Vagina (tissue), 2 donors: ENCODE measurements around the gene TMEM62. TPM values are rescaled to one million over a fixed set of nuclear protein-coding genes. Genes with fewer than 3 reads are reported as not detected.
"Not testable (repeated sequence)": the region's sequence is repeated elsewhere in the genome, so short reads cannot be mapped to it uniquely, and the experiment has no call there.

Experiments used
- DNase-seq, 2 donors: peaks; one replicate each; pipeline ENCODE4 v3.0.0-alpha.2; 2017; ENCODE audit errors: extremely low spot score in 2 of 2
- H3K27ac ChIP-seq: fragments of 200-600 bp; sonication (generic); one replicate; pipeline ENCODE4 v1.5.1; 2019
- H3K27me3 ChIP-seq: fragments of 200-600 bp; sonication (generic); one replicate; pipeline ENCODE4 v1.5.1; 2019
- H3K36me3 ChIP-seq, 2 donors: fragments of 200-600 bp; sonication (generic); one replicate each; pipeline ENCODE4 v1.5.1; 2017 to 2019
- H3K4me1 ChIP-seq: fragments of 200-600 bp; sonication (generic); one replicate; pipeline ENCODE4 v1.5.1; 2019
- H3K4me3 ChIP-seq, 2 donors: fragments of 200-600 bp; sonication (generic); 1 replicate in 1 of 2; 2 replicates in 1 of 2; pipeline ENCODE4 v1.5.1; 2016 to 2019
- H3K9me3 ChIP-seq: fragments of 200-600 bp; sonication (generic); one replicate; pipeline ENCODE4 v1.5.1; 2019
- POLR2A ChIP-seq, 2 donors: fragments of 450-650 bp; IDR thresholded peaks; one replicate each; pipeline ENCODE4 v1.6.1; 2017; ENCODE audit warnings: antibody characterized with exemption in 2 of 2, mild to moderate bottlenecking in 2 of 2, moderate library complexity in 2 of 2
- POLR2AphosphoS5 ChIP-seq, 2 donors: sonication (generic); formaldehyde crosslinking; IDR thresholded peaks; one replicate each; pipeline ENCODE4 v1.9.0; 2017; ENCODE audit warnings: antibody characterized with exemption in 2 of 2, mild to moderate bottlenecking in 2 of 2, low read depth in 1 of 2; ENCODE audit not compliant: insufficient read depth in 1 of 2
- intact Hi-C: fragments of 100-400 bp; cut with DNase I; formaldehyde crosslinking; loops from one replicate; pipeline ENCODE4 v1.15.1; 2023
- total RNA-seq: library from RNA; depleted of rRNA; stranded (reverse); fragments of >200 nt; gene quantifications from one replicate; pipeline ENCODE4 v1.2.3, GENCODE V29; 2016
- TF ChIP-seq, protein P1 (sequence below), 3 experiments: fragments of 450-650 bp in 2 of 3; fragments of 200-600 bp in 1 of 3; sonication (generic) in 1 of 3; IDR thresholded peaks; one replicate each; pipeline ENCODE4 v1.5.1; 2017 to 2019; ENCODE audit warnings: antibody characterized with exemption in 3 of 3, mild to moderate bottlenecking in 2 of 3, moderate library complexity in 2 of 3

The TMEM62 gene
- total RNA-seq, 1 donor from 2014 or later, result 86.9 TPM

DNA sequence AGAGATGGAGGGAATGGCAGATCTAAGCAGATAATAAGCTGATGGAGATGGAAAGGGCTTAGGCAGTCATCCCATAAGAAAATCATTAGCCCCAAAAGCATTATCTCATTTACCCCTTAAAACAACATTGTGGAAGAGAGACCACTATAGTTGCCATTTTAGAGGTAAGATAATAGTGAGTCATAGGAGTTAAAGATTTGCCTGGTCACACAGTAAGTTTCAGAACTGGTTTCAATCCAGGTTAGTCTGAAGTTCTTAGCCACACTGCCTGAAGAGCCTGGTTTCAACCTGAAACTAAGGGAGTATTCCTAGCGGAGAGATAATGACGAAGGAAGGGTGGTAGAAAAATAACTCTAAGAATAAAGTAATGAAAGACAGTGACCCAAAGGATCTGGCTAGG lies 14.6 kb upstream of the TMEM62 start:
- peaks cover 7% of the 10 kb centered on the region for H3K4me1 ChIP-seq
- H3K27ac ChIP-seq, result no peak overlapping the region
- no peaks in the 10 kb centered on the region for H3K36me3 ChIP-seq
- TF ChIP-seq POLR2AphosphoS5 (IDR thresholded peaks at IDR 0.05; ENCODE audit: insufficient read depth in 1 of 2, low read depth in 1 of 2), result no peak
- no peak for TF ChIP-seq POLR2A (IDR thresholded peaks at IDR 0.05)
- TF ChIP-seq, protein P1, sequence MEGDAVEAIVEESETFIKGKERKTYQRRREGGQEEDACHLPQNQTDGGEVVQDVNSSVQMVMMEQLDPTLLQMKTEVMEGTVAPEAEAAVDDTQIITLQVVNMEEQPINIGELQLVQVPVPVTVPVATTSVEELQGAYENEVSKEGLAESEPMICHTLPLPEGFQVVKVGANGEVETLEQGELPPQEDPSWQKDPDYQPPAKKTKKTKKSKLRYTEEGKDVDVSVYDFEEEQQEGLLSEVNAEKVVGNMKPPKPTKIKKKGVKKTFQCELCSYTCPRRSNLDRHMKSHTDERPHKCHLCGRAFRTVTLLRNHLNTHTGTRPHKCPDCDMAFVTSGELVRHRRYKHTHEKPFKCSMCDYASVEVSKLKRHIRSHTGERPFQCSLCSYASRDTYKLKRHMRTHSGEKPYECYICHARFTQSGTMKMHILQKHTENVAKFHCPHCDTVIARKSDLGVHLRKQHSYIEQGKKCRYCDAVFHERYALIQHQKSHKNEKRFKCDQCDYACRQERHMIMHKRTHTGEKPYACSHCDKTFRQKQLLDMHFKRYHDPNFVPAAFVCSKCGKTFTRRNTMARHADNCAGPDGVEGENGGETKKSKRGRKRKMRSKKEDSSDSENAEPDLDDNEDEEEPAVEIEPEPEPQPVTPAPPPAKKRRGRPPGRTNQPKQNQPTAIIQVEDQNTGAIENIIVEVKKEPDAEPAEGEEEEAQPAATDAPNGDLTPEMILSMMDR (IDR thresholded peaks at IDR 0.05), result no peak
- intact Hi-C loops, result no loop called here
- H3K27me3 ChIP-seq, result no peaks in the 10 kb centered on the region
- H3K9me3 ChIP-seq, result no peaks in the 10 kb centered on the region
- no peak overlapping the region for H3K4me3 ChIP-seq
- DNase-seq, result no peak

DNA sequence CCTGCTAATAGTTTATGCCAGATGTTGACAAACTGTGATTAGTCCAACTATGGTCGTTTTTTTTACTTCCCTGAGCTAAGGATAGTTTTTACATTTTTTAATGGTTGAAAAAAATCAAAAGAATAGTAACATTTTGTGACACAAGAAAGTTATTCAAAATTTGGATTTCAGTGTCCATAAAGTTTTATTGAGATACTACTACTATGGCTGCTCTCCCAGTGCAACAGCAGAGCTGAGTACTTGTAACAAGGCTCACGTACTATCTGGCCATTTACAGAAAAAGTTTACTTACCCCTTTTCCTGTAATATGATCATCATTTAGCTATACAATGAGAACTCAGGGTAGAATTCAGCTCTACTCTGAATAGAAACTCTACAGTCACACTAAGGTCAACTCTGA lies 11.5 kb upstream of the TMEM62 start:
- no peak overlapping the region for H3K27ac ChIP-seq
- no peak overlapping the region for H3K4me3 ChIP-seq
- TF ChIP-seq POLR2AphosphoS5 (IDR thresholded peaks at IDR 0.05; ENCODE audit: insufficient read depth in 1 of 2, low read depth in 1 of 2) (no peak), POLR2A (IDR thresholded peaks at IDR 0.05) (no peak)
- TF ChIP-seq, protein P1 (IDR thresholded peaks at IDR 0.05), result no peak
- no peaks in the 10 kb centered on the region for H3K36me3 ChIP-seq
- H3K9me3 ChIP-seq, result no peaks in the 10 kb centered on the region
- DNase-seq, result no peak
- no peaks in the 10 kb centered on the region for H3K27me3 ChIP-seq
- peaks cover 7% of the 10 kb centered on the region for H3K4me1 ChIP-seq
- intact Hi-C loops, result no loop called here

DNA sequence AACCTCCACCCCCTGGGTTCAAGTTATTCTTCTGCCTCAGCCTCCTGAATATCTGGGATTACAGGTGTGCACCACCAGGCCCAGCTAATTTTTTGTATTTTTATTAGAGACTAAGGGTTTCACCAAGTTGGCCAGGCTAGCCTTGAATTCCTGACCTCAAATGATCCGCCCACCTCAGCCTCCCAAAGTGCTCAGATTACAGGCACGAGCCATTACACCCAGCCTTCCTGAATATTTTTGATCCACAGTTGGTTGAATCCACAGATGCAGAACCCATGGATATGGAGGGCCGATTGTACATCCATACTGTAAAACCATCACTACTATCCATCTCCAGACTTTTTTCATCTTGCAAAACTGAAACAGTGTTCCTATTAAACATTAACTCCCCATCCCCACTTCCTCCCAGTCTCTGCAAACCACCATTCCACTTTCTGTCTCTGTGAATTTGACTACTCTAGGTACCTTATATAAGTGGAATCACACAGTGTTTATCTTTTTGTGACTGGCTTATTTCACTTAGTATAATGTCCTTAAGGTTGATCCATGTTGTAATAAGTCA lies 8.2 kb upstream of the TMEM62 start:
- Histone ChIP-seq H3K4me3 (no peak overlapping the region), H3K36me3 (no peaks in the 10 kb centered on the region), H3K9me3 (no peaks in the 10 kb centered on the region), H3K27ac (no peak overlapping the region), H3K27me3 (no peaks in the 10 kb centered on the region), H3K4me1 (peaks cover 7% of the 10 kb centered on the region)
- DNase-seq, result no peak
- TF ChIP-seq POLR2A (IDR thresholded peaks at IDR 0.05) (no peak), POLR2AphosphoS5 (IDR thresholded peaks at IDR 0.05; ENCODE audit: insufficient read depth in 1 of 2, low read depth in 1 of 2) (no peak)
- TF ChIP-seq, protein P1 (IDR thresholded peaks at IDR 0.05), result no peak
- intact Hi-C loops, result no loop called here

DNA sequence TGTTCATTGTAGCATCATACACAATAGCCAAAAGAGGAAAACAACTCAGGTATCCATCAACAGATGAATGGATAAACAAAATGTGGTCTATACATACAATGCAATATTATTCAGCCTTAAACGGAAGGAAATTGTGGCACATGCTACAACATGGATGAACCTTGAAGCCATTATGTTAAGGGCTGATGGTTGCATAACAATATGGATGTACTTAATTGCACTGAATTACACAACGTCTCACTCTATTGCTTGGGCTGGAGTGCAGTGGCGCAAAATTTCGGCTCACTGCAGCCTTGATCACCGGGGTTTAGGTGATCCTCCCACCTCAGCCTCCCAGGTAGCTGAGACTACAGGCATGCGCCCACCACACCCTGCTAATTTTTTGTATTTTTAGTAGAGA lies 7.0 kb upstream of the TMEM62 start:
- Histone ChIP-seq H3K9me3 (no peaks in the 10 kb centered on the region), H3K4me3 (no peak overlapping the region), H3K36me3 (no peaks in the 10 kb centered on the region), H3K27me3 (no peaks in the 10 kb centered on the region), H3K4me1 (peaks cover 7% of the 10 kb centered on the region), H3K27ac (no peak overlapping the region)
- TF ChIP-seq POLR2A (IDR thresholded peaks at IDR 0.05) (no peak), POLR2AphosphoS5 (IDR thresholded peaks at IDR 0.05; ENCODE audit: insufficient read depth in 1 of 2, low read depth in 1 of 2) (no peak)
- TF ChIP-seq, protein P1 (IDR thresholded peaks at IDR 0.05), result no peak
- intact Hi-C loops, result no loop called here
- DNase-seq, result no peak

DNA sequence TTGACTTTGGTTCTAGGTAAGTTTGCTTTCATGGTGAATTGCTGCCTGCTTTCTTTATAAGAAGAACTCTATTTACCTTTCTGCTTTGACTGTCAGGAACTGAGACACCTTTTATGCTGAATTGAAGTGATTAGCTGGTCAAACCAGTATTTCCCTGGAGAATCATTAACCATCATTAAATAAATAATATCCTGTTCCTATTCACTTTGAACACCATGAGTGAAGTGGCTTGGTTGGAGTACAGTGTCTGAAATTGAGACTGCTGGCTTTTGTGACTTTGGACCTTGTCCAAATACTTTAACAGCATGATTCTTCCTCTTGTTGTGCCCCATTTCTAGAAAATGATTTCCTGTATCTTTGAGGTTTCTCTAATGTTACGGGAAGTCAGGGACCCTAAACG lies 5.6 kb upstream of the TMEM62 start:
- H3K36me3 ChIP-seq, result no peaks in the 10 kb centered on the region
- no peak overlapping the region for H3K27ac ChIP-seq
- no peak overlapping the region for H3K4me3 ChIP-seq
- TF ChIP-seq, protein P1 (IDR thresholded peaks at IDR 0.05), result no peak
- DNase-seq, result no peak
- peaks cover 3% of the 10 kb centered on the region for H3K4me1 ChIP-seq
- intact Hi-C loops, result no loop called here
- H3K27me3 ChIP-seq, result no peaks in the 10 kb centered on the region
- H3K9me3 ChIP-seq, result no peaks in the 10 kb centered on the region

DNA sequence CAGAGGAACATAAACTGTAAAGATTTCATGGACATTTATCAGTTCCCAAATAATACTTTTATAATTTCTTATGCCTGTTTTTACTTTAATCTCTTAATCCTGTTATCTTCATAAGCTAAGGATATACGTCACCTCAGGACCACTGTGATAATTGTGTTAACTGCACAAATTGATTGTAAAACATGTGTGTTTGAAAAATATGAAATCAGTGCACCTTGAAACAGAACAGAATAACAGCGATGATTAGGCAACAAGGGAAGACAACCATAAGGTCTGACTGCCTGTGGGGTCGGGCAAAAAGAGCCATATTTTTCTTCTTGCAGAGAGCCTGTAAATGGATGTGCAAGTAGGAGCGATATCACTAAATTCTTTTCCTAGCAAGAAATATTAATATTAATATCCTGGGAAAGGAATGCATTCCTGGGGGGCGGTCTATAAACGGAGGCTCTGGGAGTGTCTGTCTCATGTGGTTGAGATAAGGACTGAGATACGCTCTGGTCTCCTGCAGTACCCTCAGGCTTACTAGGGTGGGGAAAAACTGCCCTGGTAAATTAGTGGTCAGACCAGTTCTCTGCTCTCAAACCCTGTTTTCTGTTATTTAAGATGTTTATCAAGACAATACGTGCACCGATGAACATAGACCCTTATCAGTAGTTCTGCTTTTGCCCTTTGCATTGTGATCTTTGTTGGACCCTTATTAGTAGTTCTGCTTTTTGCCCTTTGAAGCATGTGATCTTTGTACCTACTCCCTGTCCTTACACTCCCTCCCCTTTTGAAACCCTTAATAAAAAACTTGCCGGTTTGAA lies 5.0 kb upstream of the TMEM62 start:
- H3K4me3 ChIP-seq, H3K36me3 ChIP-seq, intact Hi-C loops, H3K27me3 ChIP-seq, H3K27ac ChIP-seq, DNase-seq, H3K9me3 ChIP-seq, H3K4me1 ChIP-seq: not testable (repeated sequence)
